Astrocyte (in vitro differentiated cells and primary cell): ENCODE results near the gene CTSZ. TPM values are rescaled to one million over a fixed set of nuclear protein-coding genes. Genes with fewer than 3 reads are reported as not detected.
A peak's percentile ranks its signal among the peaks of the same experiment; 100 is the strongest.

Source experiments
- DNase-seq: peaks from one replicate; pipeline ENCODE4 v3.0.0-alpha.2; 2010; ENCODE audit warnings: low read depth
- FAIRE-seq: peaks from 2 replicates; lab custom pipeline; 2011; peaks lifted over from hg19 to GRCh38; lab: Jason Lieb, UNC
- H2AFZ ChIP-seq: 2 replicates; pipeline ENCODE4 v1.6.0; 2012; ENCODE audit warnings: low read depth, low read length, inconsistent platforms
- H3K27ac ChIP-seq: 2 replicates; pipeline ENCODE4 v1.5.1; 2011; ENCODE audit warnings: low read depth, low read length, inconsistent platforms
- H3K27me3 ChIP-seq: 2 replicates; pipeline ENCODE4 v1.6.0; 2011; ENCODE audit warnings: low read length, inconsistent platforms; ENCODE audit not compliant: insufficient read depth
- H3K36me3 ChIP-seq: 2 replicates; pipeline ENCODE4 v1.5.1; 2011; ENCODE audit warnings: low read length, inconsistent platforms; ENCODE audit not compliant: insufficient read depth
- H3K4me1 ChIP-seq: 2 replicates; pipeline ENCODE4 v1.5.1; 2011; ENCODE audit warnings: low read length, inconsistent platforms; ENCODE audit not compliant: insufficient read depth
- H3K4me2 ChIP-seq: 2 replicates; pipeline ENCODE4 v1.6.0; 2012; ENCODE audit warnings: low read length, inconsistent platforms
- H3K4me3 ChIP-seq: 2 replicates; pipeline ENCODE4 v1.5.1; 2011; ENCODE audit warnings: low read depth, mild to moderate bottlenecking, low read length, inconsistent platforms; ENCODE audit not compliant: insufficient read depth
- H3K79me2 ChIP-seq: 2 replicates; pipeline ENCODE4 v1.6.0; 2012; ENCODE audit warnings: mild to moderate bottlenecking, low read length, inconsistent platforms; ENCODE audit not compliant: insufficient read depth
- H3K9ac ChIP-seq: 2 replicates; pipeline ENCODE4 v1.6.0; 2012; ENCODE audit warnings: mild to moderate bottlenecking, low read length, inconsistent platforms
- H3K9me3 ChIP-seq: 2 replicates; pipeline ENCODE4 v1.5.1; 2012; ENCODE audit warnings: low read depth, mild to moderate bottlenecking, low read length, inconsistent platforms; ENCODE audit not compliant: insufficient read depth
- H4K20me1 ChIP-seq: 2 replicates; pipeline ENCODE4 v1.6.0; 2012; ENCODE audit warnings: low read length, inconsistent platforms; ENCODE audit not compliant: insufficient read depth
- H3K27ac Mint-ChIP-seq: one replicate; pipeline ENCODE4 v1.8.0; 2021; ENCODE audit warnings: mild to moderate bottlenecking, mixed read lengths; ENCODE audit not compliant: unreplicated experiment
- H3K27me3 Mint-ChIP-seq: one replicate; pipeline ENCODE4 v1.8.0; 2021; ENCODE audit warnings: low read depth, mixed read lengths; ENCODE audit not compliant: unreplicated experiment
- H3K36me3 Mint-ChIP-seq: one replicate; pipeline ENCODE4 v1.8.0; 2021; ENCODE audit warnings: low read depth, mixed read lengths; ENCODE audit not compliant: unreplicated experiment
- H3K4me1 Mint-ChIP-seq: one replicate; pipeline ENCODE4 v1.8.0; 2021; ENCODE audit warnings: low read depth, mixed read lengths; ENCODE audit not compliant: unreplicated experiment
- H3K4me3 Mint-ChIP-seq: one replicate; pipeline ENCODE4 v1.8.0; 2021; ENCODE audit warnings: mild to moderate bottlenecking, moderate library complexity, mixed read lengths; ENCODE audit not compliant: unreplicated experiment
- H3K9me3 Mint-ChIP-seq: one replicate; pipeline ENCODE4 v1.8.0; 2021; ENCODE audit warnings: mild to moderate bottlenecking, mixed read lengths; ENCODE audit not compliant: unreplicated experiment
- EZH2 ChIP-seq: IDR thresholded peaks from 2 replicates; pipeline ENCODE4 v1.6.1; 2012; ENCODE audit warnings: mild to moderate bottlenecking, low read length, inconsistent platforms; ENCODE audit not compliant: insufficient read depth
- total RNA-seq: library from RNA; stranded (reverse); gene quantifications from 2 replicates; pipeline ENCODE4 v1.2.1, GENCODE V29; 2021
- TF ChIP-seq, protein P1 (sequence below): IDR thresholded peaks from 2 replicates; pipeline ENCODE4 v1.5.1; 2011; ENCODE audit warnings: low read depth, mild to moderate bottlenecking, inconsistent platforms, low read length, moderate library complexity; ENCODE audit not compliant: insufficient read depth

The CTSZ gene
- total RNA-seq, 1 donor from 2014 or later: 112 TPM

DNA sequence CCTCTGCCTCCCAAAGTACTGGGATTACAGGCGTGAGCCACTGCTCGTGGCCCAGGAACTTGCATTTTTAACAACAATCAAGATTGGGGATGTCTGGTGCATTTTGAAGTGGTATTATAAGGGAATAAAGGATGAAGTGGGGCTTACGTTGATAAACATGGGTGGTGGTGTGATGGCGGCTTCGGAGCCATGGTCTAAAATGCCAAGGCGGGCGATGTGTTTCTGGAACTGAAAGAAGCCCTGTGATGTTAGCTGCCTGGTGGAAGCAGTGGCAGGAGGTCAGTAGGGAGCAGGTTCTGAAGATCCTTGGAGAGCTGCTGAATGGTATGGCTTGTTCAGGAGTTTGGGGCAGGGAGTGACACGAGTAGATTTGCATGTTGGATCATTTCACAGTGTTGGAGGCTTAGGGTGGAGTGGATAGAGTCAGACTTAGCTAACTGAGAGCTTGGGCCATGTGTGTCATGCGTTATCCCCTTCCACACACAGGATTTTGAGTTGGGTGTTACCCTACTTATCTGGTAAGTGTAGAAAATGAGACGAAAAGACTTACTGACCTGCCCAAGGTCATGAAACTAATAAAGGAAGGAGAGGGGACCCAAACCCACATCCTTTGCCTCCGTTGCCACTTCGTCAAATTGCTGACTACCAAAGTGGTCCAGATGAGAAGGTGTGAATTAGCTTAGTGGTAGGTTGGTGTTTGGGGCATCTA is 24.5 kb downstream of the CTSZ start:
- Mint-ChIP-seq H3K9me3 (peaks cover 11% of the 10 kb centered on the region), H3K36me3 (peaks cover 2% of the 10 kb centered on the region), H3K27me3 (no peaks in the 10 kb centered on the region), H3K4me1 (peaks cover 14% of the 10 kb centered on the region), H3K4me3 (peak overlapping the region; percentile 94), H3K27ac (no peak overlapping the region)
- Histone ChIP-seq H2AFZ (no peak overlapping the region), H3K79me2 (peaks cover 50% of the 10 kb centered on the region), H3K4me3 (peak overlapping the region; percentile 90), H3K36me3 (peaks cover 8% of the 10 kb centered on the region), H3K4me2 (peak overlapping the region; percentile 94), H3K27me3 (no peaks in the 10 kb centered on the region), H3K9me3 (no peaks in the 10 kb centered on the region), H3K4me1 (peaks cover 4% of the 10 kb centered on the region), H3K27ac (no peak overlapping the region), H4K20me1 (peaks cover 49% of the 10 kb centered on the region), H3K9ac (peak overlapping the region; percentile 82)
- no peak for DNase-seq
- TF ChIP-seq, protein P1, sequence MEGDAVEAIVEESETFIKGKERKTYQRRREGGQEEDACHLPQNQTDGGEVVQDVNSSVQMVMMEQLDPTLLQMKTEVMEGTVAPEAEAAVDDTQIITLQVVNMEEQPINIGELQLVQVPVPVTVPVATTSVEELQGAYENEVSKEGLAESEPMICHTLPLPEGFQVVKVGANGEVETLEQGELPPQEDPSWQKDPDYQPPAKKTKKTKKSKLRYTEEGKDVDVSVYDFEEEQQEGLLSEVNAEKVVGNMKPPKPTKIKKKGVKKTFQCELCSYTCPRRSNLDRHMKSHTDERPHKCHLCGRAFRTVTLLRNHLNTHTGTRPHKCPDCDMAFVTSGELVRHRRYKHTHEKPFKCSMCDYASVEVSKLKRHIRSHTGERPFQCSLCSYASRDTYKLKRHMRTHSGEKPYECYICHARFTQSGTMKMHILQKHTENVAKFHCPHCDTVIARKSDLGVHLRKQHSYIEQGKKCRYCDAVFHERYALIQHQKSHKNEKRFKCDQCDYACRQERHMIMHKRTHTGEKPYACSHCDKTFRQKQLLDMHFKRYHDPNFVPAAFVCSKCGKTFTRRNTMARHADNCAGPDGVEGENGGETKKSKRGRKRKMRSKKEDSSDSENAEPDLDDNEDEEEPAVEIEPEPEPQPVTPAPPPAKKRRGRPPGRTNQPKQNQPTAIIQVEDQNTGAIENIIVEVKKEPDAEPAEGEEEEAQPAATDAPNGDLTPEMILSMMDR: no peak
- TF ChIP-seq EZH2: no peak
- no peak for FAIRE-seq

DNA sequence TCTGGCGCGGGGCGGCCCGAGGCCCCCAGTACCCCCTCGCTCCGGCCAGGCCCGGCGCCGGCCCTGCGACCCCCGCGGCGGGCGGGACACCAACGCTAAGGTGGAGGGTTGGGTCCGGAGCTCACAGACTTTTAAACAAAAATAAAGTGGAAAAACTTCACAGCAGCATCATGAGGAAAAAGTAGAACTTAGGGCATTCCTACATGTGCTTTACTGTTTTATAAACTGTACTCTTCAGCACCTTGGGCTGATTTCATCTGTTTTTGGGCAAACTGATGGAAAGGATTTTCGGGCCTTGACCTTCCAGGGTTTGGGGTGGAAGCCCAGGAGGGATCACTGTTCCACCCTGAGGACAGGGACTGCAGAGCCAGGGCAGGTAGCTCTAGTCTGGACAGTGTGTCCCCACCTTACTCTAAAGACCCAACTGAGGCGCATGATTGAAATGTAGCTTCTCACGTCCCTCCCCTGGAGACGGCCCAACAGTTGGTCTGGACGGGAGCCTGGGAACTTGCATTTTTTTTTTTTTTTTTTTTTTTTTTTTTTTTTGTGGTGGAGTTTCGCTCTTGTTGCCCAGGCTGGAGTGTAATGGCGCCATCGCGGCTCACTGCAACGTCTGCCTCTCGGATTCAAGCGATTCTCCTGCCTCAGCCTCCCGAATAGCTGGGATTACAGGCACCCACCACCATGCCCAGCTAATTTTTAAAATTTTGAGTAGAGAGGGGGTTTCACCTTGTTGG is 25.3 kb downstream of the CTSZ start:
- H3K79me2 ChIP-seq: peaks cover 50% of the 10 kb centered on the region
- DNase-seq (peak; percentile 11), FAIRE-seq (no peak)
- peak overlapping the region; percentile 94 for H3K4me3 Mint-ChIP-seq
- peaks cover under 1% of the 10 kb centered on the region for H3K36me3 ChIP-seq
- TF ChIP-seq, protein P1: no peak
- TF ChIP-seq EZH2: no peak
- H3K9me3 Mint-ChIP-seq: peaks cover 11% of the 10 kb centered on the region
- H3K27me3 ChIP-seq: no peaks in the 10 kb centered on the region
- H3K9me3 ChIP-seq: no peaks in the 10 kb centered on the region
- H3K4me1 ChIP-seq: peaks cover 4% of the 10 kb centered on the region
- peak overlapping the region; percentile 82 for H3K9ac ChIP-seq
- peak overlapping the region; percentile 91 for H3K27ac Mint-ChIP-seq
- H3K27ac ChIP-seq: peak overlapping the region; percentile 87
- H3K27me3 Mint-ChIP-seq: no peaks in the 10 kb centered on the region
- H3K4me3 ChIP-seq: peak overlapping the region; percentile 90
- H3K36me3 Mint-ChIP-seq: peaks cover 2% of the 10 kb centered on the region
- H3K4me1 Mint-ChIP-seq: peaks cover 14% of the 10 kb centered on the region
- H2AFZ ChIP-seq: peak overlapping the region; percentile 40
- peaks cover 42% of the 10 kb centered on the region for H4K20me1 ChIP-seq
- H3K4me2 ChIP-seq: peak overlapping the region; percentile 94
